Measurements from ENCODE around the gene PTMS. TPM values are rescaled to one million over a fixed set of nuclear protein-coding genes. Genes with fewer than 3 reads are reported as not detected.

PTMS gene
- total RNA-seq, 1 experiment from 2014 or later = 422 TPM

DNA sequence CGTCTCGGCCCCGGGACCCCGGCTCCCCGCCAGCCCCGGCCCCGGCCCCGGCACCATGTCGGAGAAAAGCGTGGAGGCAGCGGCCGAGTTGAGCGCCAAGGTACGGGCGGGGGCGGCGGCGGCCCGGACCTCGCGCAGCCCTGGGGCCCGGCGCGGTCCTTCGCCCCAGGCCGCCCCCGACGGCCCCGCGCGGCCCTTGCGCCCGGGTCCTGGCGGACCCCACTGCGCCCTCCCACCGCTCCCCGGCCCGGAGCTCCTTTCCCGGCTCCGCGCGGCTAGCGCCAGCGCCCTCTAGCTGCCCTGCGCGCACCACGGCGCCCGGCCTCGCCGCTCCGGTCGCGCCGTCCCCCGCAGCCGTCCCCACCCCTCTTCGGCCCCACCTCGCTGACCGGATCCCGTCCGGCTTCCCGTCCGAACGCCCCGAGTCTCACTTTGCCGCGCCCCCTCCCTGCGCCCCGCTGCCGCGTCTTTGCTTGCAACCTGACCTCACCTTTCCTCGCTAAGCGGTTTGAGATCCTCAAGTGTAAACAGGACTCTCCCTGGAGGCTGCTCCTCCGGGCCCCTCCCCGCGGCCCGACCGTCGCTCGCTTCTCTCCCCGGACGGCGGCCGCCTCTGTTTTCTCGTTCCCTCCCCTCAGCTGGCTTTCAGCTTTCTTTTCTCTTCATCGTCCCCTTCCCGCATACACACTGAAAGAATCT, 637 bp downstream of the PTMS start:
- peaks cover 52 to 75% of the 10 kb centered on the region in 2 experiments for H3K4me1 Mint-ChIP-seq
- Histone ChIP-seq H3K9ac (ENCODE audit: extremely low read depth, insufficient read length, low read length) (peak overlapping the region; percentile 68), H2BK20ac (ENCODE audit: low read depth, low read length, poor library complexity, severe bottlenecking) (no peak overlapping the region), H3K79me1 (ENCODE audit: insufficient read depth, low read depth, low read length, poor library complexity, severe bottlenecking) (no peaks in the 10 kb centered on the region), H3K4me1 (ENCODE audit: insufficient read depth, low read length) (peaks cover 15% of the 10 kb centered on the region), H3K79me2 (ENCODE audit: insufficient read depth, low read length) (peaks cover 11% of the 10 kb centered on the region; the same call in 1 of the 2 replicates), H4K8ac (replicated peaks; ENCODE audit: insufficient read length, low read depth, low read length) (no peak overlapping the region), H4K20me1 (ENCODE audit: control insufficient read depth, insufficient read depth, insufficient read length) (no peaks in the 10 kb centered on the region), H2BK15ac (ENCODE audit: low read depth, low read length) (no peak overlapping the region), H3K27me3 (ENCODE audit: insufficient read depth, low read length) (no peaks in the 10 kb centered on the region), H3K4me2 (ENCODE audit: insufficient read depth, insufficient read length, low read length) (peak overlapping the region; percentile 87), H3K23me2 (ENCODE audit: insufficient read length, low read depth, low read length, poor library complexity, severe bottlenecking) (peaks cover 27% of the 10 kb centered on the region), H3K9me3 (ENCODE audit: control insufficient read depth, low read depth, low read length) (no peaks in the 10 kb centered on the region), H4K5ac (ENCODE audit: insufficient read length, low read depth, low read length) (no peak overlapping the region), H2BK12ac (ENCODE audit: insufficient read length, low read depth, low read length) (no peak overlapping the region), H2BK120ac (ENCODE audit: low read depth, low read length, poor library complexity, severe bottlenecking) (no peak overlapping the region), H4K91ac (ENCODE audit: insufficient read length, low read depth, low read length) (no peak overlapping the region), H3K23ac (ENCODE audit: insufficient read length, low read depth, low read length) (no peak overlapping the region), H2AK5ac (ENCODE audit: insufficient read length, low read length) (no peak overlapping the region), H3T11ph (ENCODE audit: low read length) (no peak overlapping the region), H3K18ac (ENCODE audit: insufficient read length, low read depth, low read length) (peak overlapping the region; percentile 3), H3K4ac (ENCODE audit: low read depth, low read length) (no peak overlapping the region), H2BK5ac (ENCODE audit: insufficient read length, low read length) (no peak overlapping the region), H2AFZ (ENCODE audit: low read length) (no peak overlapping the region), H3K56ac (ENCODE audit: insufficient read length, low read depth, low read length) (no peak overlapping the region), H3K27ac (ENCODE audit: insufficient read length, low read depth, low read length) (no peak overlapping the region), H3K14ac (ENCODE audit: insufficient read depth, low read length) (peak overlapping the region; percentile 74)
- peak overlapping the region; percentile 69 to 92 (median 89); a peak in 6 of 7 replicates for H3K27ac Mint-ChIP-seq
- peak; percentile 74 for DNase-seq
- H3K9me3 Mint-ChIP-seq = no peaks in the 10 kb centered on the region
- peak overlapping the region; percentile 82 to 92 for H3K4me3 Mint-ChIP-seq
- TF ChIP-seq, protein P1, sequence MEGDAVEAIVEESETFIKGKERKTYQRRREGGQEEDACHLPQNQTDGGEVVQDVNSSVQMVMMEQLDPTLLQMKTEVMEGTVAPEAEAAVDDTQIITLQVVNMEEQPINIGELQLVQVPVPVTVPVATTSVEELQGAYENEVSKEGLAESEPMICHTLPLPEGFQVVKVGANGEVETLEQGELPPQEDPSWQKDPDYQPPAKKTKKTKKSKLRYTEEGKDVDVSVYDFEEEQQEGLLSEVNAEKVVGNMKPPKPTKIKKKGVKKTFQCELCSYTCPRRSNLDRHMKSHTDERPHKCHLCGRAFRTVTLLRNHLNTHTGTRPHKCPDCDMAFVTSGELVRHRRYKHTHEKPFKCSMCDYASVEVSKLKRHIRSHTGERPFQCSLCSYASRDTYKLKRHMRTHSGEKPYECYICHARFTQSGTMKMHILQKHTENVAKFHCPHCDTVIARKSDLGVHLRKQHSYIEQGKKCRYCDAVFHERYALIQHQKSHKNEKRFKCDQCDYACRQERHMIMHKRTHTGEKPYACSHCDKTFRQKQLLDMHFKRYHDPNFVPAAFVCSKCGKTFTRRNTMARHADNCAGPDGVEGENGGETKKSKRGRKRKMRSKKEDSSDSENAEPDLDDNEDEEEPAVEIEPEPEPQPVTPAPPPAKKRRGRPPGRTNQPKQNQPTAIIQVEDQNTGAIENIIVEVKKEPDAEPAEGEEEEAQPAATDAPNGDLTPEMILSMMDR (conservative IDR thresholded peaks at IDR 0.05) = peak; percentile 72
- no CpG with 5 or more reads among the region's 88 CpGs for WGBS (ENCODE audit: extremely low coverage, insufficient read length, low lambda C conversion rate)
- H3K36me3 Mint-ChIP-seq (ENCODE audit: insufficient read depth in 1 of 3, low read depth in 3 of 3) = peaks cover 23 to 31% (median 26%) of the 10 kb centered on the region in 3 experiments; a peak in 6 of 7 replicates
- peaks cover 5% of the 10 kb centered on the region for H3K27me3 Mint-ChIP-seq (ENCODE audit: low read depth)
